ENCODE measurements around the gene SLF1.

DNA sequence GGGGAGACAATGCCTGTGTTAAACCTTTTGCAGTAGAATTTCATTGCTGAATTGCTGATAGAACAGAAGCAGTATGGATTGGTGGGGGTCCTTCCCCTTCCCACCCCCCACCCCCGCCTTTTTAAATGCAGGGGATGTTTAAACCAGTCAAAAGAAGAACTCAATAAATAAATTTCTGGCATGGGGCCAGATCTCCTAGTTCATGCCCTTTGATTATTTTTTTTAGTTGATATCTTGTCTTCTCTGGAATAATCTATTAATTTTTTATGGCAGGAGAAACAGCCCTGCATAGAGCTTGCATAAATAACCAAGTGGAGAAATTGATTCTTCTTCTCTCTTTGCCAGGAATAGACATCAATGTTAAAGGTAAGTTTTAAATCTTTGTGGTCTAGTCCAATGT lies 72.8 kb downstream of the SLF1 start:
- TF ChIP-seq HCFC1 (IDR thresholded peaks at IDR 0.05; ENCODE audit: low read depth, low read length) (no peak), HNRNPH1 (optimal IDR thresholded peaks at IDR 0.05; ENCODE audit: low read depth, low read length) (no peak), EZH2 (IDR thresholded peaks at IDR 0.05; ENCODE audit: borderline replicate concordance, low read depth, low read length) (no peak), CBX3 (IDR thresholded peaks at IDR 0.05; ENCODE audit: borderline replicate concordance in 1 of 2, low read length in 2 of 2) (no peak), POLR2AphosphoS5 (IDR thresholded peaks at IDR 0.05; ENCODE audit: control insufficient read depth, insufficient read depth, low read depth, low read length) (no peak), GABPB1 (CRISPR knock-in tag; IDR thresholded peaks at IDR 0.05) (no peak), MEIS2 (IDR thresholded peaks at IDR 0.05; ENCODE audit: partially characterized antibody) (no peak)
- TF ChIP-seq, protein P1, sequence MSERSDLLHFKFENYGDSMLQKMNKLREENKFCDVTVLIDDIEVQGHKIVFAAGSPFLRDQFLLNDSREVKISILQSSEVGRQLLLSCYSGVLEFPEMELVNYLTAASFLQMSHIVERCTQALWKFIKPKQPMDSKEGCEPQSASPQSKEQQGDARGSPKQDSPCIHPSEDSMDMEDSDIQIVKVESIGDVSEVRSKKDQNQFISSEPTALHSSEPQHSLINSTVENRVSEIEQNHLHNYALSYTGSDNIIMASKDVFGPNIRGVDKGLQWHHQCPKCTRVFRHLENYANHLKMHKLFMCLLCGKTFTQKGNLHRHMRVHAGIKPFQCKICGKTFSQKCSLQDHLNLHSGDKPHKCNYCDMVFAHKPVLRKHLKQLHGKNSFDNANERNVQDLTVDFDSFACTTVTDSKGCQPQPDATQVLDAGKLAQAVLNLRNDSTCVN (CRISPR knock-in tag; IDR thresholded peaks at IDR 0.05), result no peak
- TF ChIP-seq, protein P2, sequence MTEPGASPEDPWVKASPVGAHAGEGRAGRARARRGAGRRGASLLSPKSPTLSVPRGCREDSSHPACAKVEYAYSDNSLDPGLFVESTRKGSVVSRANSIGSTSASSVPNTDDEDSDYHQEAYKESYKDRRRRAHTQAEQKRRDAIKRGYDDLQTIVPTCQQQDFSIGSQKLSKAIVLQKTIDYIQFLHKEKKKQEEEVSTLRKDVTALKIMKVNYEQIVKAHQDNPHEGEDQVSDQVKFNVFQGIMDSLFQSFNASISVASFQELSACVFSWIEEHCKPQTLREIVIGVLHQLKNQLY (CRISPR knock-in tag; conservative IDR thresholded peaks at IDR 0.05), result no peak
- TF ChIP-seq, protein P3, sequence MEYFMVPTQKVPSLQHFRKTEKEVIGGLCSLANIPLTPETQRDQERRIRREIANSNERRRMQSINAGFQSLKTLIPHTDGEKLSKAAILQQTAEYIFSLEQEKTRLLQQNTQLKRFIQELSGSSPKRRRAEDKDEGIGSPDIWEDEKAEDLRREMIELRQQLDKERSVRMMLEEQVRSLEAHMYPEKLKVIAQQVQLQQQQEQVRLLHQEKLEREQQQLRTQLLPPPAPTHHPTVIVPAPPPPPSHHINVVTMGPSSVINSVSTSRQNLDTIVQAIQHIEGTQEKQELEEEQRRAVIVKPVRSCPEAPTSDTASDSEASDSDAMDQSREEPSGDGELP (CRISPR knock-in tag; IDR thresholded peaks at IDR 0.05; ENCODE audit: borderline replicate concordance), result no peak
- TF ChIP-seq, protein P4, sequence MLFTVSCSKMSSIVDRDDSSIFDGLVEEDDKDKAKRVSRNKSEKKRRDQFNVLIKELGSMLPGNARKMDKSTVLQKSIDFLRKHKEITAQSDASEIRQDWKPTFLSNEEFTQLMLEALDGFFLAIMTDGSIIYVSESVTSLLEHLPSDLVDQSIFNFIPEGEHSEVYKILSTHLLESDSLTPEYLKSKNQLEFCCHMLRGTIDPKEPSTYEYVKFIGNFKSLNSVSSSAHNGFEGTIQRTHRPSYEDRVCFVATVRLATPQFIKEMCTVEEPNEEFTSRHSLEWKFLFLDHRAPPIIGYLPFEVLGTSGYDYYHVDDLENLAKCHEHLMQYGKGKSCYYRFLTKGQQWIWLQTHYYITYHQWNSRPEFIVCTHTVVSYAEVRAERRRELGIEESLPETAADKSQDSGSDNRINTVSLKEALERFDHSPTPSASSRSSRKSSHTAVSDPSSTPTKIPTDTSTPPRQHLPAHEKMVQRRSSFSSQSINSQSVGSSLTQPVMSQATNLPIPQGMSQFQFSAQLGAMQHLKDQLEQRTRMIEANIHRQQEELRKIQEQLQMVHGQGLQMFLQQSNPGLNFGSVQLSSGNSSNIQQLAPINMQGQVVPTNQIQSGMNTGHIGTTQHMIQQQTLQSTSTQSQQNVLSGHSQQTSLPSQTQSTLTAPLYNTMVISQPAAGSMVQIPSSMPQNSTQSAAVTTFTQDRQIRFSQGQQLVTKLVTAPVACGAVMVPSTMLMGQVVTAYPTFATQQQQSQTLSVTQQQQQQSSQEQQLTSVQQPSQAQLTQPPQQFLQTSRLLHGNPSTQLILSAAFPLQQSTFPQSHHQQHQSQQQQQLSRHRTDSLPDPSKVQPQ (CRISPR knock-in tag; IDR thresholded peaks at IDR 0.05; ENCODE audit: borderline replicate concordance), result no peak
- TF ChIP-seq, protein P5, sequence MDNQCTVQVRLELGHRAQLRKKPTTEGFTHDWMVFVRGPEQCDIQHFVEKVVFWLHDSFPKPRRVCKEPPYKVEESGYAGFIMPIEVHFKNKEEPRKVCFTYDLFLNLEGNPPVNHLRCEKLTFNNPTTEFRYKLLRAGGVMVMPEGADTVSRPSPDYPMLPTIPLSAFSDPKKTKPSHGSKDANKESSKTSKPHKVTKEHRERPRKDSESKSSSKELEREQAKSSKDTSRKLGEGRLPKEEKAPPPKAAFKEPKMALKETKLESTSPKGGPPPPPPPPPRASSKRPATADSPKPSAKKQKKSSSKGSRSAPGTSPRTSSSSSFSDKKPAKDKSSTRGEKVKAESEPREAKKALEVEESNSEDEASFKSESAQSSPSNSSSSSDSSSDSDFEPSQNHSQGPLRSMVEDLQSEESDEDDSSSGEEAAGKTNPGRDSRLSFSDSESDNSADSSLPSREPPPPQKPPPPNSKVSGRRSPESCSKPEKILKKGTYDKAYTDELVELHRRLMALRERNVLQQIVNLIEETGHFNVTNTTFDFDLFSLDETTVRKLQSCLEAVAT (IDR thresholded peaks at IDR 0.05), result no peak

Data from K562 (cell line).